GM21529 (cell line): Measurements from ENCODE around the gene LYSMD2.

Experiments
- ATAC-seq: cut with Tn5 transposase; IDR thresholded peaks from one replicate; pipeline ENCODE4 v1.9.1; 2021; ENCODE audit not compliant: unreplicated experiment

The LYSMD2 gene

DNA sequence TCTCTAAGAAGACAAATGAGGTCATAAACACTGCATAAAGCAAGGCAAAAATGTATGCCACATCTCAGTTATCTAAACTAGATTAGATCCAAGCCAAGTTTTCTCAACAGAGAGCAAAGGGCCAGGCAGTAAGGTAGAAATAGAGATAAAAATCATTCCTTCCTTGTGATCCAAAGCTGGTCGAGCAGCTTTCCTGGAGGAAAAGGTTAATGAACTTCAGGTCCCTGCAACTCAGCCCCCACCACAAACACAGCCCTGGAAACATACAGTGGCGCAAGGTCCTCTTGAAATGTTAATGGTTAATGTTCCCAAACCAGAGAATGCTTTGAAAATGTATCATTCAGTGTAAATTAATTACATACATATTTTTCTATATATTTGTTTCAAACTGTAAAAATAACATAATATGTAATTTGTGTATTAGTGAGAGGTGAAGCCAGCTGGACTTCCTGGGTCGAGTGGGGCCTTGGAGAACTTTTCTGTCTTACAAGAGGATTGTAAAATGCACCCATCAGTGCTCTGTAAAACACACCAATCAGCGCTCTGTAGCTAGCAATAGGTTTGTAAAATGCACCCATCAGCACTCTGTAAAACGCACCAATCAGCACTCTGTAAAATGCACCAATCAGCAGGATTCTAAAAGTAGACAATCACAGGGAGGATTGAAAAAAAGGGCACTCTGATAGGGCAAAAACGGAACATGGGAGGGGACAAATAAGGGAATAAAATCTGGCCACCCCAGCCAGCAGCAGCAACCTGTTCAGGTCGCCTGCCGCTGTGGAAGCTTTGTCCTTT lies 17.1 kb downstream of the LYSMD2 start:
- ATAC-seq, result no peak

DNA sequence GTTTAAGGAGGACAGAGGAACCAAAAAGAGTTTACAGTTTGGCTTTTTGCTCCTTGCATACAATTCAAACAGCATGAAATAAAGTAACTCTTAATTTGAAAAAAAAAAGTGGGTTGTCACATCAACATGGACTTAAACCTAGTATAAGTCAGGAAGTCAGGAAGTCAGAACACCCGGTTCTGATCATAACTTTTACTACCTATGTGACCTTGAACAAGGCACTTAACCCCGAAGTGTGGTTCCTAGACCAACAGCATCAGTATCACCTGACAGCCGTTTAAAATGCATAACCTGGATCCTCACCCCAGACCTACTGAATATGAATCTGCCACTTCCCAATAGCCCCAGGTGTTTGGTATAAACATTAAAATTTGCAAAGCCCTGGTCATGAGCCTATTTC lies 18.7 kb downstream of the LYSMD2 start:
- no peak for ATAC-seq

DNA sequence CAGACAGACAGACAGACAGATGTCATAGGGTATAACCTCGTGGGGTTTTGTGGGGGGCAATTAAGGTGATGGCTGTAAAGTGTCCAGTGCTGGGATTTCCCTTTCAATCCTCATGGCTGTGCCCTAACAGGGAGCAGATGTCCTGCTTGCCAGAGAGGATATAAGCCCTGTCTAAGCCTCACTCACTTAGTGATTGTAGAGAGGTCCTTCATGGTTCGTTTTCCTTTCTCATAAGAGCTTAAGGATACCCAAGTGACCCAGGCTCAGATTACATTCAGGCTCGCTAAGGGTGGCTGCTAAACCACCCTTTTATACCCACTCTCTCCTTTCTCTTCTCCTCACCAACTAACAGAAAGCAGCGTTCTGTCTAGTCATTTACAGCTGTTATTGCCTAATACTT lies 19.2 kb downstream of the LYSMD2 start:
- no peak for ATAC-seq

DNA sequence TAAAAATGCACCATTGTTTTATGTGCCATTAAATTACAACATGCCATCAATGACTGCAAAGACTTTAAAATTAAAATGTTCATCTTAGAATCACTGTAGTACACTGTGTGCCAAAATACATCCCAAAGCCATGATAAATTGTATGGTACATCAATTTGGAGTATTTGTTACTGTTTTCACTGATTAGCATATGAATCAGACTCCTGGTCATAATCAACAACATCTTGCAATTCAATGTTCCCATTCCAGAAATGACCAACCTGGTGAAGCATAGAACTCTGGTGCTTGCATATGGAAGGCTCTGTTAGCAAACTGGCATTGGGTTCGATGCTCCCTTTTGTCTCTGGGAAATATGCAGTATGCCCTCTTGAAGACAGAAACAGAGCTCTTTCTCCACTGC lies 22.5 kb downstream of the LYSMD2 start:
- no peak for ATAC-seq

DNA sequence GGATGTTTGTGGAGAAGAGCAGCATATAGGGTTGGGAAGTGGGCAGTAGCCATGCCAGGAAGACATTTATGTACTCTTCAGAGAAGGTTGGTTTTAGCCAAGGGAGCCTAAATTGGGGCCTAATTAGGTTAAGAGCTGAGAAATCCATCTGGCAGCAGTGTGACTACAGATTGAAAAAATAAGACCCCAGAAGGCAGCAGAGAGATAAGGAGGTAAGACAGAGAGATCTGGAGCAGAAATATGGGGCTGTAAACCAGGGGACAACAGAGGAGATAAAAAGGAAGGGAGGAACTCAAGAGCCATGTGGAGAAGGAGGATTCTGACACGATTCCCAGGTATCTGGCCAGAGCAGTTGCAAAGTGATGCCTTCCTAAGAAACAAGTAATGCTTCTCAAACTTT lies 23.3 kb downstream of the LYSMD2 start:
- no peak for ATAC-seq

DNA sequence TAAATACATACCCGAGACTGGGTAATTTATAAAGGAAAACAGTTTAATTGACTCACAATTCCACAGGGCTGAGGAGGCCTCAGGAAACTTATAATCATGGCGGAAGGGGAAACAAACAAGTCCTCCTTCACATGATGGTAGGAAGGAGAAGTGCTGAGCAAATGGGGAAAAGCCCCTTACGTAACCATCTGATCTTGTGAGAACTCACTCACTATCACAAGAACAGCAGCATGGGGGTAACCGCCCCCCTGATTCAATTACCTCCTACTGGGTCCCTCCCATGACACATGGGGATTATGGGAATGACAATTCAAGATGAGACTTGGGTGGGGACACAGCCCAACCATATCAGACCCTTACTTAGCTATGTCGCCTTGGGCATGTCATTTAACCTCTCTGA lies 28.4 kb downstream of the LYSMD2 start:
- ATAC-seq, result no peak

DNA sequence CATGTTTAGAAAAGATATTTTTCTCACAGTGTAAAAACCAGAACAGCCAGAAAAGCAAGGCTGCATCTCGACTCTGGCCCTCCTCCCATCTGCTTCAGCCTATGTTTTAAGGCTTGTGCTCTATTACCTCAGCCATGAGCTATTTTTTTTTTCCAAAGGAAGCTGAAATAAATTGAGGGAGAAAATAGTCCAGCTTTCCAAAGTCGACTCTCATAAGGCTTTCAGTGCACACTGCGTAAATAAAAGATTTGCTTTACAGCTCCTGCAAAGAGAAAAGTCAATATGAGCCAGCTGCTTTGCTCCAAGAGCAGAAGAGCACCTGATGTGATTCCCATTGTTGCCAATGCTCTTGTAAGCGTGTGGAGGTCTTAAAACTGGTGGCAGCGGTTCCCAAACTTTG lies 29.4 kb downstream of the LYSMD2 start:
- ATAC-seq, result no peak

DNA sequence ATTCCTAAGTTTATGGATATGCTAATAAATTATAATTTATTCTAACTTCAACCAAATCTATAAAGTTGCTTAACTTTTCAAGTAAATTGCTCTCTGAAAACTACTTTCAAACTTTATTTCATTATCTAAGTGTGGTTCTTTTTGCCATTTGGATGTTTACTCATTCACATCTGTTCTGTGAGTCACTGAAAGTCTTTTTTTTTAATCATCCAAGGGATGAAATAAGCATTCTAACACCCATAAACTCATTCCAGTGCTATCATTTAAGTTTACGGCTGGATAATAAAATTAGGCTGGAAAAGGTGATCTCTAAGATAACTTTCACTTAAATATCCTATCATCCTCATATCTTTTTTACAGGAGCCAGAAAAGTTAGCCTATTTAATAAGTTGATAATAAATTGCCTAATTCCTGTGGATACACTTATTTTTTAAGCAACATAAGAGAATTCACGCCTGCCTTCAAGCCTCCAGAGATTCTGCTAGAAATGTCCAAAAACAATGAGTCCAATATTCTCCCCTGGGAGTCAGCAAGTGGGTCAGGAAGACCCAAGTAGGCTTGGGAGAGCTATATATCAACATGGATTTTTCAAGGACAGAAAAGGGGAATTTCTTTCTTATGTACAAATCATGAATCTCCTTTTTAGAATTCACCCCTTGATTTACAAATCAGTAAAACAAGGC lies 30.4 kb downstream of the LYSMD2 start:
- no peak for ATAC-seq

DNA sequence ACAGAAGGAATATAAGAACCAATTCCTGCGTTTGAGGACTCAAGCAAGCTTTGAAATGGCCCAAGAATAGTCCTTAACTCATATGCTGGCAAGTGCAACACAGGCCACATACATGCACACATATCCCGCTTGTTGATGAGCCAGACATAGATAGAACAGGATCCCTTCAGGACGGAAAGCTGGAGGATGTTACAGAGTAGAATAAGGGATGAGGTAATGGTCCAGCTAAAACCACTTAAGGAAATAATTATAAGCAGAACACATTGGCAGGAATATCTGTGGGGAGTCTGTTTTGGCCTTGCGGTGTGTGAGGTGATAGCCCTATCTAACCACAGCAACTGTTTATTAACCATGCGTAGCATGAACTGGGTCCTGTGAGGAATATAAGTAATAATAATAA lies 31.2 kb downstream of the LYSMD2 start:
- ATAC-seq, result no peak

DNA sequence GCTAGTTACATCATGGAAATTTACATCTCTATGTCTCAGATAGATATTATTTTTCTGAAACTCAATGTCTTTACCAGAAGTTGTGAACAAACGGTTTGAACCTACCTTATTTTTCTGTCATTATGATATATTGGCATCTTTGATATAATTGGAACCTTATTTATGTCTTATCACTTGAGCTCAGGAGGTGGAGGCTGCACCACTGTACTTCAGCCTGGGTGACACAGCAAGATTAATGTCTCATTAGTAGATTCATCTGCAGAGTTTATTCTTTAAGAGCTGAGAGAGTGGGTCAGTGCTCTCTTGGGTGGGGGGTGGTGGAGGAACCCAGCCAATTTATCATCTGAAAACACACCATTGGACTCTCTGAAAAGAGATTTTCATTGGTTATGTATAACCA lies 34.7 kb downstream of the LYSMD2 start:
- ATAC-seq, result no peak

DNA sequence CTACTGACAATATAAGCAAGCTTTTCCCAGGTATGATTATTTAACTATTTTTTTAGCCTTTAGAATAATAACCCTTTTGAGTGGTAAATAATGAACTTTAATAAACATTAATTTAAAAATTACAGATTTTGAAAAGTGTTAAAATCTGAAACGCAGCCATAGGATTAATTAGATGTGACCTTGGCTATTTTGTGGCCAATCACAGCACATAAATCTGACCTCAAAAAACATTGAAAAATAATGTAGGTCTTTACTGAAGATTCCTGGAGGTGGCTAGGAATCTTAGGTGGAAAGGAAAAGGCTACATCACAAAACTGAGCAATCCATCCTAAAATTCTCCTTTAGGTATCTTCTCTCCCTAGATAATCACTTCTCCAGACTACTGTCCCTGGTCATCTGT lies 38.1 kb downstream of the LYSMD2 start:
- no peak for ATAC-seq

DNA sequence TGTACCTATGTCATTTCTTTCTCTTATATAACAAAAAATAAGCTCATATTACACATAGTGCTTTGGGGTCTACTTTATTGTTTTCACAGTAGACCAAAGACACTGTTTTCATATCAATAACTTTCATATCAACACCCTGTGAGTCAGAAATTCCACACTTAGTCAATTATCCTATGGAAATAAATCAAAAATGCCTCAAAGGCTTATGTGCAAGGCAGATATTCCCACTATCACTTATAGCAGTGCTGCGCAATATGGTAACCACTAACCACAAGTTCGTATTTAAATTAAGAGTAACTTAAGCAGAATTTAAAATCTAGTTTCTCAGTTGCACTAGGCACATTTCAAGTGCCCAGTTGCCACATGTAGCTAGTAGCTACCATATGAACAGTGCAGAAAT lies 40.3 kb downstream of the LYSMD2 start:
- ATAC-seq, result no peak

DNA sequence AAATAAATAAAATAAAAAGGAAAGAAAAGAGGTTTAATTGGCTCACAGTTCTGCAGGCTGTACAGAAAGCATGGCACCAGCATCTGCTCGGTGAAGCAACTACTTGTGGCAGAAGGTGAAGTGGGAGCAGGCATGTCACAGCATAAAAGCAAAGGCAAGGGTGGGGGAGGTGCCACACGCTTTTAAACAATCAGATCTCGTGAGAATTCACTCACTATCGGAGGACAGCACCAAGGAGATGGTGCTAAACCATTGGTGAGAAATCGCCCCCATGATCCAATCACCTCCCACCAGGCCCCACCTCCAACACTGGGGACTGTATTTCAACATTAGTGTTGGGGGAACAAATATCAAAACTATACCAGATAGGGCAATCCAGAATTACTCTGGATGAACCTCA lies 40.9 kb downstream of the LYSMD2 start:
- no peak for ATAC-seq

DNA sequence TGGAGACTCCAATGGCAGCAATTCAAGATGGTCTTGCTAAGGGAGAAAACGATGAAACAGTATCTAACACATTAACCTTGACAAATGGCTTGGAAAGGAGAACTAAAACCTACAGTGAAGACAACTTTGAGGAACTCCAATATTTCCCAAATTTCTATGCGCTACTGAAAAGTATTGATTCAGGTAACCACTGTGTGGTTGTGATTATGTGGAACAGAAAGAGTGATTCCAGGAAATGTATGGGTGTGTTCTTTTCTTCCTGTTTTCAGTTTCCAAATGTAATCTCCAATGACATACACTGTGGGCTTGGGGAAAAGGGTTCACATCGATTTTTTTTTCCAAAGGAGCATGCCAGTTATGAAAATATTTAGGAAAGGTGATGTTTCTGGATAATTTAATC lies 45.3 kb downstream of the LYSMD2 start:
- no peak for ATAC-seq

DNA sequence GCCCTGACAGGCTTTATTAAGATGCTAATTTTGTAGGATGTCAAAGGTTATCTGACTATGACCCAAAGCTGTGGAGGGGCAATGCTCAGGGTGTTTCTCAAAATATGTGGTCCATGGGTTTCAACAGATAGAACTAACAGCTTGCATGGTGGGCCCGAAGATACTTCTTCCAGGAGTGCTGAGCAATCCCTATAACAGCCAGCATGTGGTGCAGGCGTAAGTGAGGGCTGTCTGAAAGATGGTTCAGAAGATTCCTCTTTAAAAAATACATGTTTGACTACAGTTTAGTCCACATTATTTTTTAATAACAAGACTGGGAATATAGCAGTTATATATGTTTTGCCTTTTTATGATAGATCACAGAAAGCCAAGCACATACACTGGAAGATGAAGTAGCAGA lies 48.6 kb downstream of the LYSMD2 start:
- ATAC-seq, result no peak

DNA sequence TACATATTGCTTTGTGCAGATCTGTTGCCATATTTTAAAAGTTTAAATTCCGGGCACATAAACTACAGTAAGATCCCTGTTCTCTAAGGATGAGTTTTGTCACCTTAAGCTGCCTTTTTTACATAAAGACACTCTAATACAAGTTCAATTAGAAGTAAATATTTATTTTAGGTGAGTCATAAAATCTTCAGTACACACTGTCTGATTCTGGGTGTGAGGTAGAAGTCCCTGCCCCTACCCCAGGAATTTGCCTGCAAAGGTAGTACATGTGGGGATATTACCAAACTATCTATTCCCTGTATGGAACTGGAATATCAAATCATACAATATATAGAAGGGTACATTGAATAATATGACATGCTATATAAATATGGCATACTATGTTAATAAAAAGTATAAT lies 49.9 kb downstream of the LYSMD2 start:
- no peak for ATAC-seq

DNA sequence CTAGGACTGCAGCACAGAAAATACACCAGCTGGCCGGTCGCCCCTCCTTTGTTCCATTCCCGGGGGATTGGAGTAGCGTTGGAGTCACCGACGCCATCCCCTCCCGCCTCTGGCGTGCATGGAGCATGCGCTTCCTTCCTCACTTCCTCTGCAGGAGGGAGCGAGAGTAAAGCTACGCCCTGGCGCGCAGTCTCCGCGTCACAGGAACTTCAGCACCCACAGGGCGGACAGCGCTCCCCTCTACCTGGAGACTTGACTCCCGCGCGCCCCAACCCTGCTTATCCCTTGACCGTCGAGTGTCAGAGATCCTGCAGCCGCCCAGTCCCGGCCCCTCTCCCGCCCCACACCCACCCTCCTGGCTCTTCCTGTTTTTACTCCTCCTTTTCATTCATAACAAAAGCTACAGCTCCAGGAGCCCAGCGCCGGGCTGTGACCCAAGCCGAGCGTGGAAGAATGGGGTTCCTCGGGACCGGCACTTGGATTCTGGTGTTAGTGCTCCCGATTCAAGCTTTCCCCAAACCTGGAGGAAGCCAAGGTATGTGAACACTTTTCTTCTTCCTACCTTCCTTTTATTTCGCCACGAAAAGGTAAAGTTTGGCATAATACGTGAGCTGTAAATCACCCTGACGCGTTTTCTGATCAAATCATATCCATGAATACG lies 56.0 kb downstream of the LYSMD2 start, which contains the start of gene SCG3:
Gene SCG3, plus strand, starts transcription at position 201 of the 661 bp plus-strand sequence. Its CDS starts 253 bp downstream, at position 454.
- no peak for ATAC-seq

DNA sequence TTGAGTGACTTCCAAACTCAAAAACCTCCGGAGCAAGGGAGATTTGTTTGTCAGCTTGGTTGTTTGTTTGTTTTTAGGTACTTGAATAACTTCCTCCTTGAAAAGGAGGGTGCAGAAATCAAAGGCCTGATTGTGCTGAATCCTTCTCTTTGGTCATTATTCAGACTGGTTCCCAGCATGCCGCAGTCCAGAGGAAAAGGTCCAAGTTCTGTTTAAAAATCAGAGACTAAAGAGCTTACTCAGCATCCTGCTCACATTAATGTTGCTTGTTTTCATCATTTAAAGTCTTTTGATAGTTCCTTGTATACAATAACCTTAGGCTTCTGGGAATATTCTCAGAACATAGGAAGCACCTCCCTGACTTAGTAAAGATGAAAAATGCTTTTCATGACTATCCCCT lies 57.1 kb downstream of the LYSMD2 start:
- no peak for ATAC-seq

DNA sequence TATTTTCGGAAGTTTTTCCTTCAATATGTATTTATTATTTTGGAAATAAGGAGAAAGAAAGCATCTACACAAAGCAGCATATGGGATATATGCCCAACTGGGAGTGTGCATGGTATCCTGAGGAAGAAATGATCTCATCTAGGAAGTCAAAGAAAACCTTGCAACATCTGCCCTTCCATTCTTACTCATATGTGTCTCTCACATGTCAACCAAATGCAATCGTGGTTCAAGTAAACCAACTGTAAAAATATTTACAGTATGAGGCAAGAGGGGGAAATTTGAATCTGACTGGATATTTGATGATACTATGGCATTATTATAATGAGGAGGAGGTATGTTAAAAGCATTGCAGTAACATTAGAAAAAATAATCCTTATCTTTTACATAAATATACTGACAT lies 59.4 kb downstream of the LYSMD2 start:
- no peak for ATAC-seq

DNA sequence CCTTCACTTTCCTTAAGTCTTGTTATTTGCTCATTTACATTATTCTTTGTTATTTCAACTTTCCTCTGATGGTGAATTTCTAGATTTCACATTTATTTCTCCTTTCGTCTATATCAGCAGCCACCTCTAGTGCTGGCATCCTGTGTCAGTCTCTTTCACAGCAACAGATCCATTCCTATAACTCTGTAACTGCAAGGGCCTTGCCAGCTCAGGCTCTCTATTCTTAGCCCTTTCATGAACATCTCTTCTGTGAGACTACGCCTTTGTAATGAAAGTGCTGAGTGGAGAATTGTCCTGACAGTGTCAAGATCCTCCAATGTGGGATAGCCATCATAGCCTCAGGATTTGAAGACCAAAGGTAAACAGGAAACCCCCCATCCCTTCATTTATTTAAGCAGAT lies 60.0 kb downstream of the LYSMD2 start:
- no peak for ATAC-seq

DNA sequence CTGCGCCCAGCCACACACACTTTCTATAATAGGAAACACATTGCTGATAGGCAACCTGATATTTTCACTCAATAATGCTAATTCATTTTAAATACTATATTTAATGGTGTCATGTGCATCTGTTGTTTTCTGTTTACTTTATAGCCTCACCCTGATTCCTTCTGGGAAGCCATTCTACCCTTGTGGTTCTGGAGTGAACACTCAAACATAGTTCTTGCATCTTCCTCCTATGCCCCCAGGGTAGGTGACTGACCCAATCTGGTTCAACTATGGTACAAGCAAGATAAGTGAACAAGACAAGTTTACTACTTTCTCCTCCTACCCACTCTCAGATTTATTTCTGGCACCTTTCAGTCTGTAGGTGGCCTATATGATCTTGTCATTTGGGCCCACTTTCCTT lies 60.4 kb downstream of the LYSMD2 start:
- no peak for ATAC-seq

DNA sequence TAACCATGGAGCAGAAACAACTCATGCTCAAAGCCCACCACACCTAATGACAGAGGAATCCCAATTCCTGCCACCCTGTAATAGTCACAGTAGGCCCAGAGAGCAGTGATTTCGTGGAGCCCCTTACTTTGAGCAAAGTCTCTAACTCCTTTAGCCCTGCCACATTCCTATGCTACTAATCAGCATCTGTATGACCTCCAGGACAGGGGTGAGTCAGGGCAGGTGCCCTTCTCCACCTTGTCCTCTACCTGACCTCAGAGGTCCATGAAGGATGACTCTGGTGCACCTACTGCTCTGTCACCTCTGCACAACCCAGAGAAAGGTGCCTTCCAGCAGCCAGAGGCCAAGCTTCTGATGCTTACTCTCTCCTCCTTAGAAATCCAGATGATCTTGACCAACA lies 62.2 kb downstream of the LYSMD2 start:
- no peak for ATAC-seq
